GM12878 (cell line): ENCODE results near the gene POLR2F. TPM values are rescaled to one million over a fixed set of nuclear protein-coding genes. Genes with fewer than 3 reads are reported as not detected.

ENCODE experiments used
- ATAC-seq: fragments of 200-7000 bp; cut with Tn5 transposase; 3 replicates; pipeline ENCODE4 v1.9.1; 2020; ENCODE audit warnings: mild to moderate bottlenecking, moderate library complexity
- BruUV-seq: library from RNA; stranded (reverse); fragments of 400-500 nt; replicated peaks from 2 replicates; lab custom pipeline; 2021; lab: Mats Ljungman, UMichigan
- CTCF ChIA-PET: fragments of 300-600 bp; sonication (Branson Sonifier 250); formaldehyde crosslinking; extraction: SDS; loops from one replicate; lab custom pipeline; 2021; ENCODE audit warnings: inconsistent platforms; lab: Yijun Ruan, JAX
- POLR2A ChIA-PET: fragments of 350-600 bp; formaldehyde crosslinking; extraction: SDS; loops from one replicate; lab custom pipeline; 2021; ENCODE audit warnings: inconsistent platforms; lab: Charles Lee
- RAD21 ChIA-PET: fragments of 300-600 bp; sonication (Branson Sonifier 250); formaldehyde crosslinking; loops from one replicate; lab custom pipeline; 2023; ENCODE audit warnings: antibody characterized with exemption; ENCODE audit not compliant: unreplicated experiment; lab: Charles Lee
- SMC1A ChIA-PET: fragments of 300-600 bp; sonication (Branson Sonifier 250); formaldehyde crosslinking; loops from one replicate; lab custom pipeline; 2023; ENCODE audit not compliant: unreplicated experiment, uncharacterized antibody; lab: Charles Lee
- DNase-seq: peaks from one replicate; pipeline ENCODE4 v3.0.0-alpha.2; 2011; ENCODE audit warnings: low read depth, low spot score
- FAIRE-seq: peaks from 3 replicates; lab custom pipeline; 2011; peaks lifted over from hg19 to GRCh38; lab: Jason Lieb, UNC
- H2AFZ ChIP-seq: 2 replicates; pipeline ENCODE4 v1.6.0; 2011; ENCODE audit warnings: low read depth, low read length, control low read depth; ENCODE audit not compliant: control insufficient read depth
- H3K27ac ChIP-seq: 2 replicates; pipeline ENCODE4 v1.5.1; 2011; ENCODE audit warnings: control low read depth; ENCODE audit not compliant: control insufficient read depth, insufficient read depth
- H3K27me3 ChIP-seq, 2 experiments: replicated peaks in 1 of 2; 2 replicates each; pipeline versions ENCODE4 v1.6.0 to v1.6.1; 2011; ENCODE audit warnings: low read length in 1 of 2; ENCODE audit not compliant: control insufficient read depth in 2 of 2, insufficient read depth in 2 of 2
- H3K36me3 ChIP-seq, 2 experiments: 2 replicates each; pipeline ENCODE4 v1.5.1; 2011; ENCODE audit warnings: low read length in 1 of 2; ENCODE audit not compliant: control insufficient read depth in 2 of 2, insufficient read depth in 2 of 2
- H3K4me1 ChIP-seq: 2 replicates; pipeline ENCODE4 v1.6.1; 2011; ENCODE audit warnings: mild to moderate bottlenecking, low read length, moderate library complexity, mixed read lengths; ENCODE audit not compliant: control insufficient read depth, insufficient read depth
- H3K4me2 ChIP-seq: 2 replicates; pipeline ENCODE4 v1.6.0; 2011; ENCODE audit warnings: control low read depth; ENCODE audit not compliant: control insufficient read depth, insufficient read depth
- H3K4me3 ChIP-seq: fragments of 200-600 bp; sonication (generic); 2 replicates; pipeline ENCODE4 v1.5.1; 2016
- H3K79me2 ChIP-seq: 2 replicates; pipeline ENCODE4 v1.6.0; 2011; ENCODE audit warnings: low read length; ENCODE audit not compliant: control insufficient read depth, insufficient read depth
- H3K9ac ChIP-seq: 2 replicates; pipeline ENCODE4 v1.8.0; 2011; ENCODE audit warnings: low read length, control low read depth, mixed read lengths; ENCODE audit not compliant: control insufficient read depth, insufficient read depth
- H3K9me3 ChIP-seq: replicated peaks from 3 replicates; pipeline ENCODE4 v1.5.1; 2011; ENCODE audit warnings: mild to moderate bottlenecking, low read length; ENCODE audit not compliant: control insufficient read depth, insufficient read depth
- H4K20me1 ChIP-seq: 2 replicates; pipeline ENCODE4 v1.6.0; 2011; ENCODE audit not compliant: control insufficient read depth, insufficient read depth
- BACH1 ChIP-seq: fragments of 450-650 bp; IDR thresholded peaks from 2 replicates; pipeline ENCODE4 v1.6.1; 2017; ENCODE audit warnings: mild to moderate bottlenecking, borderline replicate concordance
- BCL11A ChIP-seq: IDR thresholded peaks from 2 replicates; pipeline ENCODE4 v1.6.1; 2011; ENCODE audit warnings: low read depth, low read length
- HDAC2 ChIP-seq: fragments of 200-600 bp; sonication (generic); IDR thresholded peaks from 2 replicates; pipeline ENCODE4 v1.6.1; 2017
- JUNB ChIP-seq: IDR thresholded peaks from 2 replicates; pipeline ENCODE4 v1.6.1; 2016; ENCODE audit warnings: antibody characterized with exemption, mild to moderate bottlenecking
- MTA3 ChIP-seq: IDR thresholded peaks from 2 replicates; pipeline ENCODE4 v1.6.1; 2012; ENCODE audit warnings: low read length, inconsistent platforms, borderline replicate concordance
- RBBP5 ChIP-seq: fragments of 200-600 bp; sonication (generic); conservative IDR thresholded peaks from 2 replicates; pipeline ENCODE4 v1.6.1; 2016
- RFX5 ChIP-seq: IDR thresholded peaks from 2 replicates; pipeline ENCODE4 v1.6.1; 2011; ENCODE audit warnings: low read depth, low read length, improper control_type of control experiment
- SMAD1 ChIP-seq: fragments of 450-650 bp; IDR thresholded peaks from 2 replicates; pipeline ENCODE4 v1.6.1; 2018; ENCODE audit warnings: mild to moderate bottlenecking, low read depth; ENCODE audit not compliant: partially characterized antibody
- SMAD5 ChIP-seq: IDR thresholded peaks from 2 replicates; pipeline ENCODE4 v1.6.1; 2016; ENCODE audit warnings: antibody characterized with exemption, low read depth
- STAT3 ChIP-seq: IDR thresholded peaks from 2 replicates; pipeline ENCODE4 v1.6.1; 2011; ENCODE audit warnings: low read depth, low read length, improper control_type of control experiment
- WGBS: methylation state at CpG from one replicate; pipeline ENCODE4 v1.1.6; 2016; ENCODE audit warnings: low lambda C conversion rate; ENCODE audit not compliant: insufficient replicate concordance, insufficient coverage; ENCODE audit errors: missing lambda C conversion rate; 5-methylcytosine and 5-hydroxymethylcytosine counted together
- in situ Hi-C: fragments of 300-500 bp; cut with MboI; formaldehyde crosslinking; loops from 9 replicates; pipeline ENCODE4 v1.14.3; 2018; ENCODE audit warnings: mixed read lengths
- intact Hi-C: fragments of 100-400 bp; cut with micrococcal nuclease; formaldehyde crosslinking; loops from one replicate; pipeline ENCODE4 v1.14.2; 2022; ENCODE audit not compliant: unreplicated experiment
- polyA plus RNA-seq, 11 experiments: library from polyadenylated mRNA; depleted of rRNA in 4 of 11; unstranded in 6 of 11; stranded (reverse) in 5 of 11; fragments of >200 nt; fragmentation: Nextera tagmentation in 4 of 11; fragmentation: Illumina TruSeq in 1 of 11; extraction: Ambion mirVana in 4 of 11; extraction: Trizol in 1 of 11; gene quantifications; 1 replicate in 1 of 11; 2 replicates in 10 of 11; pipeline versions ENCODE4 v1.2.1 to v1.2.3, GENCODE V29; 2011 to 2016; ENCODE audit warnings: inconsistent platforms in 2 of 11, missing spikeins in 2 of 11, low read depth in 1 of 11
- total RNA-seq, 4 experiments: library from RNA; depleted of rRNA in 3 of 4; stranded (reverse); fragments of >200 nt in 3 of 4; fragmentation: Illumina TruSeq in 1 of 4; extraction: Trizol in 1 of 4; gene quantifications; 2 replicates each; pipeline versions ENCODE4 v1.2.1 to v1.2.3, GENCODE V29; 2013 to 2021
- TF ChIP-seq, protein P1 (sequence below): fragments of 450-650 bp; IDR thresholded peaks from 2 replicates; pipeline ENCODE4 v1.6.1; 2017; ENCODE audit warnings: antibody characterized with exemption, mild to moderate bottlenecking, moderate library complexity
- TF ChIP-seq, protein P2 (sequence below): fragments of 450-650 bp; IDR thresholded peaks from 2 replicates; pipeline ENCODE4 v1.6.1; 2017; ENCODE audit warnings: mild to moderate bottlenecking, low read depth, inconsistent platforms; ENCODE audit not compliant: poor library complexity, severe bottlenecking
- TF ChIP-seq, protein P3 (sequence below): fragments of 450-650 bp; IDR thresholded peaks from 2 replicates; pipeline ENCODE4 v1.6.1; 2018; ENCODE audit warnings: borderline replicate concordance, mild to moderate bottlenecking; ENCODE audit not compliant: partially characterized antibody
- TF ChIP-seq, protein P4 (sequence below): fragments of 450-650 bp; conservative IDR thresholded peaks from 2 replicates; pipeline ENCODE4 v1.6.1; 2017; ENCODE audit warnings: mild to moderate bottlenecking, moderate library complexity

POLR2F gene
- total and polyA plus RNA-seq, 10 of the 15 experiments (the other 5 are each of a cell fraction or from before 2014, with no cell fraction given) = 71.9 to 218 (median 100.0) TPM

DNA sequence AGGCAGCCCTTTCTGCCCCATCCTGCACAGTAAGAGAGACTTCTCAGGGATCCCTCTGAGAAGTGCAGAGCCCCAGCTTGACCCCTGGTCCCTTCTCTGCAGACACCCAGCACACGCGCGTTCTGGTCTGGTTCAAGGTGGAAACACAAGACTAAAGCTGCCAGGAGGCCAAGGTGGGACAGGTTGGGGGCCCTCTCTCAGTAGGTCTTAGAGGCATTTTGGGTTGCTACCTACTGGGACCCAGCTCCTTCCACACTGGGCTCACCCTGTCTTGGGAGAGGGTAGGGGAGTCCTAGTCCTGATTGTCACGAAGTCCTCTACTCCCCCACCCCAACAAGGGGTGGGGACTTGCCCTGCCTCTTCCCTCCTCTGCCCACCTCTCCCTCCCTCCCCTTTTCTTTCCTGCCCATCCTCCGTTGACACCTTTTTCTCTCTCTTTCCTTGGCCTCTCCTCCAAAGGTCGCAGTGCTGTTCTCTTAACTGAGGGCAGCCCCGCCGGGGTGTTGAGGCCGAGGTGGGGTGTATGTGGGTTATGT lies 31.6 kb downstream of the POLR2F start:
- H3K9me3 ChIP-seq = no peaks in the 10 kb centered on the region
- CTCF ChIA-PET = no interaction called here
- in situ Hi-C loops (no loop called here), intact Hi-C loops (no loop called here)
- no peaks in the 10 kb centered on the region for H3K4me1 ChIP-seq
- BruUV-seq = no TSS peak
- 75% methylated on average over 9 of the region's 9 CpGs for WGBS
- no peak overlapping the region for H3K4me2 ChIP-seq
- H3K27ac ChIP-seq = no peak overlapping the region
- FAIRE-seq = no peak
- no peaks in the 10 kb centered on the region for H3K79me2 ChIP-seq
- H3K4me3 ChIP-seq = no peak overlapping the region
- RAD21 ChIA-PET = interaction anchor here (0.6 kb wide), 1 partner anchor 30 kb away, joined by 3 read pairs; no protein-coding TSS in a partner anchor
- no peak overlapping the region for H3K9ac ChIP-seq
- ATAC-seq = no peak
- no peaks in the 10 kb centered on the region; a peak in 1 of 4 replicates for H3K36me3 ChIP-seq
- POLR2A ChIA-PET = no interaction called here
- DNase-seq = no peak
- no peaks in the 10 kb centered on the region for H4K20me1 ChIP-seq
- SMC1A ChIA-PET = no interaction called here
- no peaks in the 10 kb centered on the region for H3K27me3 ChIP-seq
- H2AFZ ChIP-seq = no peak overlapping the region
- TF ChIP-seq, protein P1, sequence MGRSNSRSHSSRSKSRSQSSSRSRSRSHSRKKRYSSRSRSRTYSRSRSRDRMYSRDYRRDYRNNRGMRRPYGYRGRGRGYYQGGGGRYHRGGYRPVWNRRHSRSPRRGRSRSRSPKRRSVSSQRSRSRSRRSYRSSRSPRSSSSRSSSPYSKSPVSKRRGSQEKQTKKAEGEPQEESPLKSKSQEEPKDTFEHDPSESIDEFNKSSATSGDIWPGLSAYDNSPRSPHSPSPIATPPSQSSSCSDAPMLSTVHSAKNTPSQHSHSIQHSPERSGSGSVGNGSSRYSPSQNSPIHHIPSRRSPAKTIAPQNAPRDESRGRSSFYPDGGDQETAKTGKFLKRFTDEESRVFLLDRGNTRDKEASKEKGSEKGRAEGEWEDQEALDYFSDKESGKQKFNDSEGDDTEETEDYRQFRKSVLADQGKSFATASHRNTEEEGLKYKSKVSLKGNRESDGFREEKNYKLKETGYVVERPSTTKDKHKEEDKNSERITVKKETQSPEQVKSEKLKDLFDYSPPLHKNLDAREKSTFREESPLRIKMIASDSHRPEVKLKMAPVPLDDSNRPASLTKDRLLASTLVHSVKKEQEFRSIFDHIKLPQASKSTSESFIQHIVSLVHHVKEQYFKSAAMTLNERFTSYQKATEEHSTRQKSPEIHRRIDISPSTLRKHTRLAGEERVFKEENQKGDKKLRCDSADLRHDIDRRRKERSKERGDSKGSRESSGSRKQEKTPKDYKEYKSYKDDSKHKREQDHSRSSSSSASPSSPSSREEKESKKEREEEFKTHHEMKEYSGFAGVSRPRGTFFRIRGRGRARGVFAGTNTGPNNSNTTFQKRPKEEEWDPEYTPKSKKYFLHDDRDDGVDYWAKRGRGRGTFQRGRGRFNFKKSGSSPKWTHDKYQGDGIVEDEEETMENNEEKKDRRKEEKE = no peak
- no peak for TF ChIP-seq JUNB
- TF ChIP-seq, protein P2, sequence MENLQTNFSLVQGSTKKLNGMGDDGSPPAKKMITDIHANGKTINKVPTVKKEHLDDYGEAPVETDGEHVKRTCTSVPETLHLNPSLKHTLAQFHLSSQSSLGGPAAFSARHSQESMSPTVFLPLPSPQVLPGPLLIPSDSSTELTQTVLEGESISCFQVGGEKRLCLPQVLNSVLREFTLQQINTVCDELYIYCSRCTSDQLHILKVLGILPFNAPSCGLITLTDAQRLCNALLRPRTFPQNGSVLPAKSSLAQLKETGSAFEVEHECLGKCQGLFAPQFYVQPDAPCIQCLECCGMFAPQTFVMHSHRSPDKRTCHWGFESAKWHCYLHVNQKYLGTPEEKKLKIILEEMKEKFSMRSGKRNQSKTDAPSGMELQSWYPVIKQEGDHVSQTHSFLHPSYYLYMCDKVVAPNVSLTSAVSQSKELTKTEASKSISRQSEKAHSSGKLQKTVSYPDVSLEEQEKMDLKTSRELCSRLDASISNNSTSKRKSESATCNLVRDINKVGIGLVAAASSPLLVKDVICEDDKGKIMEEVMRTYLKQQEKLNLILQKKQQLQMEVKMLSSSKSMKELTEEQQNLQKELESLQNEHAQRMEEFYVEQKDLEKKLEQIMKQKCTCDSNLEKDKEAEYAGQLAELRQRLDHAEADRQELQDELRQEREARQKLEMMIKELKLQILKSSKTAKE = no peak
- TF ChIP-seq RFX5 = no peak
- TF ChIP-seq, protein P3, sequence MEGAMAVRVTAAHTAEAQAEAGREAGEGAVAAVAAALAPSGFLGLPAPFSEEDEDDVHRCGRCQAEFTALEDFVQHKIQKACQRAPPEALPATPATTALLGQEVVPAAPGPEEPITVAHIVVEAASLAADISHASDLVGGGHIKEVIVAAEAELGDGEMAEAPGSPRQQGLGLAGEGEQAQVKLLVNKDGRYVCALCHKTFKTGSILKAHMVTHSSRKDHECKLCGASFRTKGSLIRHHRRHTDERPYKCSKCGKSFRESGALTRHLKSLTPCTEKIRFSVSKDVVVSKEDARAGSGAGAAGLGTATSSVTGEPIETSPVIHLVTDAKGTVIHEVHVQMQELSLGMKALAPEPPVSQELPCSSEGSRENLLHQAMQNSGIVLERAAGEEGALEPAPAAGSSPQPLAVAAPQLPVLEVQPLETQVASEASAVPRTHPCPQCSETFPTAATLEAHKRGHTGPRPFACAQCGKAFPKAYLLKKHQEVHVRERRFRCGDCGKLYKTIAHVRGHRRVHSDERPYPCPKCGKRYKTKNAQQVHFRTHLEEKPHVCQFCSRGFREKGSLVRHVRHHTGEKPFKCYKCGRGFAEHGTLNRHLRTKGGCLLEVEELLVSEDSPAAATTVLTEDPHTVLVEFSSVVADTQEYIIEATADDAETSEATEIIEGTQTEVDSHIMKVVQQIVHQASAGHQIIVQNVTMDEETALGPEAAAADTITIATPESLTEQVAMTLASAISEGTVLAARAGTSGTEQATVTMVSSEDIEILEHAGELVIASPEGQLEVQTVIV = no peak
- TF ChIP-seq HDAC2 = no peak
- TF ChIP-seq, protein P4, sequence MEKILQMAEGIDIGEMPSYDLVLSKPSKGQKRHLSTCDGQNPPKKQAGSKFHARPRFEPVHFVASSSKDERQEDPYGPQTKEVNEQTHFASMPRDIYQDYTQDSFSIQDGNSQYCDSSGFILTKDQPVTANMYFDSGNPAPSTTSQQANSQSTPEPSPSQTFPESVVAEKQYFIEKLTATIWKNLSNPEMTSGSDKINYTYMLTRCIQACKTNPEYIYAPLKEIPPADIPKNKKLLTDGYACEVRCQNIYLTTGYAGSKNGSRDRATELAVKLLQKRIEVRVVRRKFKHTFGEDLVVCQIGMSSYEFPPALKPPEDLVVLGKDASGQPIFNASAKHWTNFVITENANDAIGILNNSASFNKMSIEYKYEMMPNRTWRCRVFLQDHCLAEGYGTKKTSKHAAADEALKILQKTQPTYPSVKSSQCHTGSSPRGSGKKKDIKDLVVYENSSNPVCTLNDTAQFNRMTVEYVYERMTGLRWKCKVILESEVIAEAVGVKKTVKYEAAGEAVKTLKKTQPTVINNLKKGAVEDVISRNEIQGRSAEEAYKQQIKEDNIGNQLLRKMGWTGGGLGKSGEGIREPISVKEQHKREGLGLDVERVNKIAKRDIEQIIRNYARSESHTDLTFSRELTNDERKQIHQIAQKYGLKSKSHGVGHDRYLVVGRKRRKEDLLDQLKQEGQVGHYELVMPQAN = no peak
- no peak for TF ChIP-seq STAT3
- TF ChIP-seq SMAD5 = no peak
- TF ChIP-seq RBBP5 = no peak
- no peak for TF ChIP-seq BCL11A
- no peak for TF ChIP-seq SMAD1
- no peak for TF ChIP-seq MTA3
- TF ChIP-seq BACH1 = no peak
